ENCODE data around the gene MCOLN2. TPM values are rescaled to one million over a fixed set of nuclear protein-coding genes. Genes with fewer than 3 reads are reported as not detected.
A peak's percentile ranks its signal among the peaks of the same experiment; 100 is the strongest.

Gene MCOLN2
- total RNA-seq, 1 experiment from 2014 or later = not detected

DNA sequence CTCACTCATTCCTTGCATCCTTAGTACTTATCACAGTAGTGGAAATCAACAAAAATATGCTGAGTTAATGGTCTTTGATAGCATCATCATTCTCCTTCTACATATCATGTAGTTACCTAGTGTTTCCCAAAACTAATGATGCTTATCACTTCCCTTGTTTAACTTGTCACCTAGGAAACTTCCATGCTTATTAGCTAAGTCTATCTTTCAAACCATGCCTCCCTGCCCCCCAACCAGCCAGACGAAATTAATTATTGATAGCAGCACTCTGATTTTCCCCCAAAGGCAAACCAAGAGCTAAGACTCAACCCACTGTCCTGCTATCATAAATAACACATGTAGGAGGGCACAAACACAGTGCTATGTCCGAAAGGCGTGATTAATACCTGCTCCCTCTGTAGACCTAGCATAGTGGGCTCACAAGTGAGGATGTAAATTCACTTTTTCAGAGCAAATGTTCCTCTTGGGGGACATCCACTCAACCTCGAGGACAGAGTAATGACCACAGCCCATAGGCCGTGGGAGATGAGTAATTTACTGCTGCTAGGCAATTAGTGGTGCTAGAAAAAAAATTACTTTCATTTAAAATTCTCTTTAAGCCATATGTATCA lies 78.1 kb downstream of the MCOLN2 start:
- Histone ChIP-seq H3K4me2 (no peak overlapping the region), H3K36me3 (ENCODE audit: low read depth) (no peaks in the 10 kb centered on the region), H4K20me1 (ENCODE audit: insufficient read depth) (no peaks in the 10 kb centered on the region), H3K4me3 (no peak overlapping the region), H3K9me3 (ENCODE audit: insufficient read depth, low read depth) (no peaks in the 10 kb centered on the region), H3K9me2 (ENCODE audit: insufficient read depth) (no peaks in the 10 kb centered on the region), H3K27me3 (ENCODE audit: insufficient read depth, low read depth) (no peaks in the 10 kb centered on the region), H3K4me1 (replicated peaks; ENCODE audit: insufficient read depth) (peaks cover 3% of the 10 kb centered on the region), H2AFZ (no peak overlapping the region), H3K79me2 (ENCODE audit: low read depth) (no peaks in the 10 kb centered on the region), H3F3A (ENCODE audit: insufficient read depth, low read depth) (peaks cover 3% of the 10 kb centered on the region; the same call in 1 of the 2 replicates), H3K27ac (no peak overlapping the region)
- no peak for DNase-seq
- BruUV-seq (replicated peaks) = no TSS peak
- intact Hi-C loops (cut with micrococcal nuclease; ENCODE audit: unreplicated experiment) = no loop called here
- ChIA-PET CTCF (no interaction called here), POLR2A (ENCODE audit: unreplicated experiment) (interaction anchor here (0.6 kb wide), 1 partner anchor 20 kb away, joined by 5 read pairs; no protein-coding TSS in a partner anchor)
- TF ChIP-seq EZH2 (IDR thresholded peaks at IDR 0.05; ENCODE audit: low read depth) = no peak

DNA sequence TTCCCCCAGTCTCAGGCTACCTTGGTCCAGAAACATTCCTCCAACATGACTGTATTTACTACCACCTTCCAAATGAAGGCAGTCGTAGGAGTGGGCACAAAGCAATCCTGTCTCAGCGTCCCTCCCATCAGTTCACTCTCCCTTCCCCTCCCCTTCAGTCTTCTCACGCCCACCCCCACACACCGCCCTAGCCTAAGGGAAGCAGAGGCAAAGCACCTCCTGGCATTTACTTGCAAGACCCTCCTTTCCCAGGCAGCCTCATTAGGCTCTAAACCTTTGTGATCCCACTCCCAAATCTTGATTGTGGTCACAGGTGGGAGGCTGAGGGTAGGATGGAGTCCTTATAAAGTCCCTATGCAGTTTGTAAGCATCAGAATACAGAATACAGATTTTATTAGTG lies 80.0 kb downstream of the MCOLN2 start:
- CTCF ChIA-PET = no interaction called here
- no TSS peak for BruUV-seq (replicated peaks)
- Histone ChIP-seq H2AFZ (no peak overlapping the region), H3K79me2 (ENCODE audit: low read depth) (no peaks in the 10 kb centered on the region), H4K20me1 (ENCODE audit: insufficient read depth) (no peaks in the 10 kb centered on the region), H3K36me3 (ENCODE audit: low read depth) (no peaks in the 10 kb centered on the region), H3K9me3 (ENCODE audit: insufficient read depth, low read depth) (no peaks in the 10 kb centered on the region), H3K4me1 (replicated peaks; ENCODE audit: insufficient read depth) (peaks cover 8% of the 10 kb centered on the region), H3K4me3 (no peak overlapping the region), H3K4me2 (no peak overlapping the region), H3K27ac (no peak overlapping the region), H3K9me2 (ENCODE audit: insufficient read depth) (no peaks in the 10 kb centered on the region), H3K27me3 (ENCODE audit: insufficient read depth, low read depth) (no peaks in the 10 kb centered on the region), H3F3A (ENCODE audit: insufficient read depth, low read depth) (peaks cover 7% of the 10 kb centered on the region)
- no peak for DNase-seq
- intact Hi-C loops (cut with micrococcal nuclease; ENCODE audit: unreplicated experiment) = no loop called here
- POLR2A ChIA-PET (ENCODE audit: unreplicated experiment) = no interaction called here
- TF ChIP-seq EZH2 (IDR thresholded peaks at IDR 0.05; ENCODE audit: low read depth) = no peak
- TF ChIP-seq, protein P1, sequence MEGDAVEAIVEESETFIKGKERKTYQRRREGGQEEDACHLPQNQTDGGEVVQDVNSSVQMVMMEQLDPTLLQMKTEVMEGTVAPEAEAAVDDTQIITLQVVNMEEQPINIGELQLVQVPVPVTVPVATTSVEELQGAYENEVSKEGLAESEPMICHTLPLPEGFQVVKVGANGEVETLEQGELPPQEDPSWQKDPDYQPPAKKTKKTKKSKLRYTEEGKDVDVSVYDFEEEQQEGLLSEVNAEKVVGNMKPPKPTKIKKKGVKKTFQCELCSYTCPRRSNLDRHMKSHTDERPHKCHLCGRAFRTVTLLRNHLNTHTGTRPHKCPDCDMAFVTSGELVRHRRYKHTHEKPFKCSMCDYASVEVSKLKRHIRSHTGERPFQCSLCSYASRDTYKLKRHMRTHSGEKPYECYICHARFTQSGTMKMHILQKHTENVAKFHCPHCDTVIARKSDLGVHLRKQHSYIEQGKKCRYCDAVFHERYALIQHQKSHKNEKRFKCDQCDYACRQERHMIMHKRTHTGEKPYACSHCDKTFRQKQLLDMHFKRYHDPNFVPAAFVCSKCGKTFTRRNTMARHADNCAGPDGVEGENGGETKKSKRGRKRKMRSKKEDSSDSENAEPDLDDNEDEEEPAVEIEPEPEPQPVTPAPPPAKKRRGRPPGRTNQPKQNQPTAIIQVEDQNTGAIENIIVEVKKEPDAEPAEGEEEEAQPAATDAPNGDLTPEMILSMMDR (conservative IDR thresholded peaks at IDR 0.05) = no peak

DNA sequence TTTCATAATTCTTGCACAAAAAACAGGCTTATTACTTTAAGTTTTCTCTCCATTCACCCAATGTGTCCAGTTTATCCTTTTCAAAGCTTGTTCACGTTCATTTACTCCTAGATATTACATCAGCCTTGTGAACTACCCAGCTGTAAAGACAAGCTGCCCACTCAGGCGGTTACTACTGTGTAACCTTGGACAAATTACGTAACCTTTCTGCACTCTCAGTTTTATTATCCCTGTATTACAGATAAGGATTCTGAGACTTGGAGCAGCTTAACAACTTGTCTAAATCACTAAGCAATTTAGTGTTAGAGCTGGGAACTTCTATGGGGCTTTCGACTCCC lies 83.4 kb downstream of the MCOLN2 start:
- POLR2A ChIA-PET (ENCODE audit: unreplicated experiment) = interaction anchor here (0.7 kb wide), 1 partner anchor 923 kb away, joined by 3 read pairs; no protein-coding TSS in a partner anchor
- Histone ChIP-seq H3K27ac (no peak overlapping the region), H3K4me2 (peak overlapping the region; percentile 29), H4K20me1 (ENCODE audit: insufficient read depth) (no peaks in the 10 kb centered on the region), H3K79me2 (ENCODE audit: low read depth) (no peaks in the 10 kb centered on the region), H3K9me2 (ENCODE audit: insufficient read depth) (no peaks in the 10 kb centered on the region), H3K27me3 (ENCODE audit: insufficient read depth, low read depth) (no peaks in the 10 kb centered on the region), H3K4me3 (no peak overlapping the region), H3K9me3 (ENCODE audit: insufficient read depth, low read depth) (no peaks in the 10 kb centered on the region), H2AFZ (0 out of 2 replicates have a peak overlapping the region, but pooled peaks have one; percentile 5), H3K4me1 (replicated peaks; ENCODE audit: insufficient read depth) (peaks cover 8% of the 10 kb centered on the region), H3F3A (ENCODE audit: insufficient read depth, low read depth) (peaks cover 7% of the 10 kb centered on the region), H3K36me3 (ENCODE audit: low read depth) (no peaks in the 10 kb centered on the region)
- no peak for DNase-seq
- intact Hi-C loops (cut with micrococcal nuclease; ENCODE audit: unreplicated experiment) = no loop called here
- BruUV-seq (replicated peaks) = no TSS peak
- CTCF ChIA-PET = no interaction called here
- TF ChIP-seq EZH2 (IDR thresholded peaks at IDR 0.05; ENCODE audit: low read depth) = no peak
- TF ChIP-seq, protein P1 (conservative IDR thresholded peaks at IDR 0.05) = no peak

All from PC-9 (cell line).